NCI-H2196 treated with DMSO at 0.1 percent for 48 hours (cell line): ENCODE measurements around the gene PPM1N.

Experiments used
- DNase-seq: peaks from one replicate; lab custom pipeline; 2025; ENCODE audit not compliant: unreplicated experiment; lab: John Stamatoyannopoulos, UW

Gene PPM1N

GRCh38 chr19:45498411-45499195 is at the start of gene PPM1N:
PPM1N (plus strand) TSS chr19:45498443; CDS start chr19:45498473, 30 bp downstream.
- DNase-seq = no peak

GRCh38 chr19:45448887-45449299 is 49.4 kb upstream of the PPM1N start:
- DNase-seq = no peak

DNA sequence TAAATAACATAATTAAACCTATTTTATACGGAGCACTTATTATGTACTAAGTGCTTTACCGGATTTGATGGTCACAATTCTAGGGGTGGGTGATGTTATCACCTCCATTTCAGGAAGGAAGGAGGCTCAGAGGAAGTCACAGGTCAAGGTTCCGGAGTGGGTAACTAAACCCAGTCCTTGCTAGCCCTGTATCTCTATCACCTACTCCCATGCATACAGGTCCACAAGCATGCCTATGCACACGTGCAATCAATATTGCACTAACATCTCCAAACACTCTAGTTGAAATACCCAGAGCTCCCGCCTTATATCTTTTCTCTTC is 48.3 kb upstream of the PPM1N start:
- DNase-seq = no peak

DNA sequence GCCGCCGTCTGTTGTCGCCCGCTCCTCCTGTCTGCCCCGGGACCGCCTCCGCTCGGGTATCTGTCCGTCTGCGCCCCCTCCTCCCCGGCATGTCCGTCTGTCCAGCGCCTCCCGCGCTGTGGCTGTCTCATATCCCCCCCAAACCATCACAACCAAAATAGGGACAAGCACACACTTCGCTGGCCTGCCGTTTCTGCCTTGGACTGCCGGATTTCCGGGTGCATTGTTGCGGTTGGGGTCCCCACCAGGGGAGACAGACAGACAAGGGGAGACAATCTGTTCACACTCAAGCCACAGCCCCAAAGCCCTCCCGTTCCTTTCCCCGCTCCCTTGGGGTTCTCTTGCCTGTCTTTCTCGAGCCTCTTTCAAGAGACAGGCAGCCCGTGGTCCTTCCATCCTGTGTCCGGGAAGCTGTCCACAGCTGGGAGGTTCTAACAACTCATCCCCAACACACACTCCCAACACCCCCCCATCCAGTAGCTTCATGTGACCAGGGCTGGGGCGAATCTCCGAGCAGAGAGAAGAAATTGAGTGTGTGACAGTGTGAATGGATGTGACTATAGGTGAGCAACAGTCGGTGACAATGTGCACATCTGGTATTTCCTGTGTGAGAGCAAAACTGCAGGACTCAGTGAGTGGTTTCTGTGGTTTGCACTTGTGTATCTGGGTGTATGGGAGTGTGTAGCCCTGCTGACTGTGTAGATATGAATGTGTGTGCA is 47.0 kb upstream of the PPM1N start:
- DNase-seq = no peak

DNA sequence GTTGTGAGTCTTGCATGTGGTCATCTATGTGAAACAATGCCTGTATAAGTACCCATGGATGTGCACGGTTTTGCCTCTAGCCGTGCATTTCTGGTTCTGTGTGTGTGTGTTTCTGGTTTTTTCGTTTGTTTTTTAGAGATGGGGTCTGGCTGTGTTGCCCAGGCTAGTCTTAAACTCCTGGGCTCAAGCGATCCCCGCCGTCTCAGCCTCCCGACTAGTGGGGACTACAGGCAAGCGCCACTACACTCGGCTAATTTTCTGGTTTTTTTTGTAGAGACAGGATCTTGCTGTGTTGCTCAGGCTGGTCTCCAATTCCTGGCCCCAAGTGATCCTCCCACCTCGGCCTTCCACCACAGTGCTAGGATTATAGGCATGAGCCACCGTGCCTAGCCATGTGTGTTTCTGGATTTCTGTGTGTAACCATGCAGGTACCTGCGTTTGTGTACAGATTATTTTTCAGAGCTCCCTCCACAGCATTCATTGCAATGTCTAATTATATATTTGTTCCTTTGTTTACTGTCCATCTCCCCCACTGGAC is 46.3 kb upstream of the PPM1N start:
- no peak for DNase-seq

GRCh38 chr19:45455707-45456499 is 42.3 kb upstream of the PPM1N start:
- peak; percentile 95 for DNase-seq

DNA sequence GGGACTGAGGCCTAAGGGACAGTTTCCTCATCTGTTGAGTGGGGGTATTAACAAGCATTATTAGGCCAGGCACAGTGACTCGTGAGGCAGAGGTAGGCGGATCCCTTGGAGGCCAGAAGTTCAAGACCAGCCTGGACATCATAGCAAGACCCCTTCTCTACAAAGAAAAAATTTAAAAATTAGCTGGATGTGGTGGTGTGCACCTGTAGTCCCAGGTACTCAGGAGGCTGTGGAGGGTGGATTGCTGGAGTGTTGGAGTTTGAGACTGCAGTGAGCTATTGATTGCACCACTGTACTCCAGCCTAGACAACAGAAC is 41.8 kb upstream of the PPM1N start:
- no peak for DNase-seq

DNA sequence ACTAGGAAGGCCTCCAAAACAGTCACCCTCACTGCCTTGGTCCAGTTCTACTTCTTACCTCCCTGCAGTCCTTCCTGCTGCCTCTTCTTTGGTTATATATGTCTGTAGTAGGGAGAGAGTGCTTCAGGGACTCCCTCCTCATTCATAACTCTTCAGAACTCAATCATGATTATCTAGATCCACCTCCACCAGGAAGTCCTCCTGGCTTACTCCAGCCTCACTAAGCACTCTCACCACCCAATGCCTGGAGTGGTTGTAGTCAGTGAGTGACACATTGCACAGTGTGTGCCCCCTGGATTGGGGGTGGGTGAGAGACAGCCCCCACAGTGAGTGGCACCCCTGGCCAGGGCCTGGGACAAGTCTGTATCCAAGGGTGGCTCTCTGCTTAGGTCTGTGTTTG is 40.5 kb upstream of the PPM1N start:
- DNase-seq = no peak

GRCh38 chr19:45460807-45461347 is 37.4 kb upstream of the PPM1N start:
- no peak for DNase-seq

DNA sequence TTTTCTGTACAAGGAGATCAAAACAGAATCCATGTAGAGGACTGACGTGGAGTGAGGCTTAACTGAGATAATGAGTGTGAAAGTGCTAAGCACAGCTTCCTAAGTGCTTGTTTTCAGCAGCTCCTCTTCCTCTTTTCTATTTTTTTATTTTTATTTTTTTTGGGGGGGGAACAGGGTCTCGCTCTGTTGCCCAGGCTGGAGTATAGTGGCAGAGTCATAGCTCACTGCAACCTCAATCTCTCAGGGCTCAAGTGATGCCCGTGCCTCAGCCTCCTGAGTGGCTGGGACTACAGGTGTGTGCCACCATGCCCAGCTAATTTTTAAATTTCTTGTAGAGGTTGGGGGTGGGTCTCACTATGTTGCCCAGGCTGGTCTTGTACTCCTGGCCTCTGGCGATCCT is 36.1 kb upstream of the PPM1N start:
- no peak for DNase-seq

DNA sequence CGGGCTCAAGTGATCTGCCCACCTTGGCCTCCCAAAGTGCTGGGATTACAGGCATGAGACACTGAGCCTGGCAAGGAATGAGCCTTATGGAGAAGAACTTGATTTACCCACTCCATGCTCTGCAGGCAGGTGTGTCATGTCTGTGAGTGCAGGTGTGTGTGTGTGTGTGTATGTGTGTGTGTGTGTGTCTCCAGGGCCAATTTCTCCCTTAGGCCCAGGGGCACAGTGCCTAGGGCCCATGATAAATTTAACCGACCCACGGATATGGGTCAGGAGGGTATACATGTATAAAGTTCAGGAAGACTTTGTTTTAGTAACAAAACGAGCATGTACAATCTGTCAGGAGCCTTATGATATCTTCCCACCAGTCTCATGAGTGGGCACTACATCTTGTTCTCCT is 35.0 kb upstream of the PPM1N start:
- no peak for DNase-seq

GRCh38 chr19:45464274-45464673 is 34.0 kb upstream of the PPM1N start:
- DNase-seq = no peak

GRCh38 chr19:45464852-45465441 is 33.3 kb upstream of the PPM1N start:
- DNase-seq = no peak

- DNase-seq = no peak
Observed at GRCh38 chr19:45467115-45467455, 31.2 kb upstream of the PPM1N start.

- DNase-seq = peak; percentile 90
Observed at GRCh38 chr19:45467456-45468158, 30.6 kb upstream of the PPM1N start, which contains the start of gene FOSB. FOSB (plus strand) TSS chr19:45467996; CDS start chr19:45468587, 591 bp downstream.

- no peak for DNase-seq
Observed at GRCh38 chr19:45468159-45468651, 30.0 kb upstream of the PPM1N start.

GRCh38 chr19:45468803-45469131 is 29.5 kb upstream of the PPM1N start:
- DNase-seq = no peak

GRCh38 chr19:45469132-45469944 is 28.9 kb upstream of the PPM1N start:
- DNase-seq = peak; percentile 89

GRCh38 chr19:45469945-45470761 is 28.1 kb upstream of the PPM1N start:
- no peak for DNase-seq
